GOT3 (cell line): Measurements from ENCODE around the gene PTRHD1.

Source experiments
- DNase-seq: peaks from one replicate; lab custom pipeline; 2025; ENCODE audit warnings: mixed read lengths; lab: John Stamatoyannopoulos, UW

The PTRHD1 gene

DNA sequence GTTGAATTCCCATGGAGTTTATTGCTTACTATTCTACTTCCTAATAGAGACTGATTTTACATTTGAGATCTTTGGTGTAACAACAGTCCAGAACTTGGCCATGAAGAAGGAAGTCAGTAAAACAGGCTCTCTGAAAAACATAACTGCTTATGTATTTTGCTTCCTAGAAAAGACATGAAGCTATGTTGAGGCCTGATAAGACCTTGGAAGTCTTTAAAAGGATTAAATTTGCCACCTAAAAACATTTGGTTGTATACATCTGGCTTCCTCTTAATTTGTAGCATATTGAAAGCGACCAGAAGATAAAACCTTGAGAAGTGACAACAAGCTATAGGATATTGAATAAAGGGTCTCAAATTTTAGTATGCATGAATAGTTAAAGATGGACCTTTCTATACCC is 36.4 kb downstream of the PTRHD1 start:
- no peak for DNase-seq

DNA sequence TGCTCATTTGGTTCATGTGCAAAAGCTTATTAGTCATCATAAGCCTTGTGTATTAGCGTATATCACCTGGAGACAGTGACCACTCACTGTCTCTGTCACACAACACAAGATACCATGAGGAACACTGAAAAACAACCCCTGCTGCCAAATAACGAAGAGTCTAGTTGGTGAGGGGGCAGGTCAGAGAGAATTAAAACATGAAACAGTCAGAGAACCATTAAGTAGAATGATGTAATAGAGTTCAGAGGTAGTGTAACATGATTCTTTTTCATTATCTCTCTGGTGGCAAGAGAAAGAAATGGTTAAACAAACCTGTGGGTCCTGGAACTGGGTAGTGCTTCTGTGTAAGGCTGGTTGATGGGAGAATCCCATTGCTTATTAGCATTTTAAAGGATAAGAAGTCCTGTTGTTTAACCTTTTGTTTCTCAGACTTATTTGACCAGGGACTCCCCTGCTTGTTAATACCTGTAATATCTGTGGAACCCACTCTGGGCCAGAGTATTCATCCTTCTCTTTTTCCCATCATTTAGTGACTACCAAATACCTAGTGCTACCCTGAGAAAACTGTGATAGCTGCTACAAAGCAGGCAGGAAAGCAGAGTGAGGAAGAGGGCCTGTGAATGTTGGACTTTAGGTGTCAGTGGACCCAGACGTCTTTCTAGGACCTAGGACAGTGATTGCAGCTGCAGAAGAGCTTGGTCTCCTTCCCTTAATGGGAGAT is 38.0 kb downstream of the PTRHD1 start:
- DNase-seq = no peak

DNA sequence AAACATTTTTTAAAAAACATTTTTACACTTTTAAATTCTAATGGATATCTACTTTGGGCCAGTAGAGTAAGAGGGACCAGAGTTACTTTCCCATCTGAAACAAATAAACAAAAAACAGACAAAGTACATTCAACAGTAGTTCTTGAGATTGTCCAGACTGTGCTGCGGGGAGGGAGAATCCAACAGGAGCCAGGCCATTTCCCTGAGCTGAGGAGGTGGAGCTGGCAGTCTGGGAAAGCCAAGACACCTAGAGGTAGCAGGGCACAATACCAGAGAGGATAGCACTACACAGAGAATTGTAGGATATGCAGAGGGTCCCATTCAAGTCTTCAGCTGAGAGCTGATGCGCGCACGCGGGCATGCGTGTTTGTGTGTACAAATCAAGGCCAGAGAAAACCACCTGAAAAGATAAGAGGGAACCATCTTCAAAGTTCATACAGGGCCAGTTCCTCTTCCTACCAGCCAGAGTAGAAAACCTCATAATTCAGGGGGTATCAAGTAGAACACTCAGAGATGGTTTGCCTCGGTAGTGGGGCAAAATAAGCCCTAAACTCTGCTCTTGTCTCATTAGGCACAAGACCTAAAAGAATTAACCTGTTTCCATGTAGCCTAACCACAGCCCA is 44.0 kb downstream of the PTRHD1 start:
- no peak for DNase-seq

DNA sequence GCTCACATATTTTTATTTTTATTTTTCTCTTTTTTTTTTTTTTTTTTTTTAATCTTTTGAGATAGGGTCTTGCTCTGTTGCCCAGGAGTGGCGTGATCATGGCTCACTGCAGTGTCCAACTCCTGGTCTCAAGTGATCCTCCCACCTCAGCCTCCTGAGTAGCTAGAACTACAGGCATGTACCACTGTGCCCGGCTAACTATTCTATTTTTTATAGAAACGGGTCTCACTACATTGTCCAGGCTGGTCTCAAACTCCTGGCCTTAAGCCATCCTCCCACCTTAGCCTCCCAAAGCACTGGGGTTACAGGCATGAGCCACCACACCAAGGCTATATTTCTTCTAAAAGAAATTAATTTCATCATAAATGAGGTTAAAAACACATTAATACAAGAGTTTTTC is 45.9 kb downstream of the PTRHD1 start:
- DNase-seq = no peak

DNA sequence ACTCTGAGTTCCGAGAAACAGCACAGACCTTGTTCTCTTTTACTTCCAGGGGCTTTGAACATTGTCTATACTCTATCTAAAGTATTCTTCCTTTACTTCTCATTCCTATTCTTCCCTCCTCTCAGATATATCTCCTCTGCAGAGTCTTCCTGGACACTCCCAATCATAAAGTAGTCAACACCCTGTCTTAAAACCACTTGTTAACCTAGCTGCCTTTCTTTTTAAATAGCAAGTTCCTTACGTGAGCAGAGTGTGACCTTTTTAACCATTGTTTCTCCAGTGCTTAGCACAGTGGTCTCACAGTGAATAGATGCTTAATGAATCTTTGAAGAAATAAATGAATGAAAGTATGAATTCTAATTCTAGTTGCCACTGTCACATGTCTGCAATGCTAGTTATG is 47.4 kb downstream of the PTRHD1 start:
- no peak for DNase-seq

DNA sequence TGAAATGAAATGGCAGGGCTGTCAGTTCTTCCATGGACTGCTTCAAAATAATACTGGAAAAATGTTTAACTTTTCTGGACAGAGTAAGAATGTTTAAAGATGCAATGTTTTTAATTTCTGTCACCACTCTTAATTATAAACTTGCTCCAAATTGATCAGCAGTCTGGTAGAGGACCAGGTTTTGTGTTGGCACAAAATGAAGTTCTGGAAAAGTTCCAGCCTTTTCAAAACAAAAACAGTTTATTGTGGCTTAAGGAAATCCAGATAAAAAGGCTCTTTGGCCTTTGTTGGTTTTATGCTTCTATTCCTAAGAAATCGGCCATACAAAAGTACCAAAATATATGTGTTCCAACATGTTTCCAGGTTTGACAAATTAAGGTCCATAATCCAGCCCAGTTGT is 48.8 kb downstream of the PTRHD1 start:
- no peak for DNase-seq

DNA sequence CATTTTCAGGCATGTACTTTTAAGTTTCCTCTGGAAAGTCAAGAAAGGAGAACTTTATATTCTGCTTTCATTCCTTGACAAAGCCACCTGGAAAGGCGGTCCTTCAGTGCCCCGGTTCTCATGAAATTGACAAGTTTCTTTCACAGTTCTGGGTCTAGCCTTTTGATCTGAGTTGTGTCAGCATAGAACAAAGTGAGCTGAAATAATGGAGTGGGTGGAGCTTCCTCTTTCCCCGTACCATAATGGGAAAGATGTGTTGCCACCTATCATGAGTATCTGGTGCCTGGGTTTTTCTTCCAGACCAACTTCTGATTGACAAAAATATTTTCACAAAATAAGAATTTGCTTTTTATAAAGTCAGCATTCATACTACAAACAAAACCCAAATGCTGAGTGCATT is 49.3 kb downstream of the PTRHD1 start:
- no peak for DNase-seq

DNA sequence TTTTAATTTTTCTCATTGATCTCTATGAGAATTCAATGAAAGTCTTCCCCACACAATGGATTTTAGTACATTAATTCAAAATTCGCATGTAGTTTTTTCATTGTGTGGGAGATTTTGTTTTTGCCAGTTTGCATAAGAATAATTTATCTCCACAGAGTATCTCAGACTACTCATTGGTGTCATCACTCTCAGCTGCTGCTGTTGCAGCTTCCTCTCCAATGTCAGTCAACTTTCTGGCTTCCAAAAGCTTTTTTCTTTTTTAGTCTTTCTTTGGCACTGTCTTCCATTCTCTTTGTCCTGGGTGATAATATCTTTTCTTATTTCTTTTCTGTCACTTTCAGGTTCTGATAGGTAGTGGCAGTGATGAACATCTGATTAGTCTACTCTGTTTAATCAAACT is 50.5 kb downstream of the PTRHD1 start:
- DNase-seq = no peak

DNA sequence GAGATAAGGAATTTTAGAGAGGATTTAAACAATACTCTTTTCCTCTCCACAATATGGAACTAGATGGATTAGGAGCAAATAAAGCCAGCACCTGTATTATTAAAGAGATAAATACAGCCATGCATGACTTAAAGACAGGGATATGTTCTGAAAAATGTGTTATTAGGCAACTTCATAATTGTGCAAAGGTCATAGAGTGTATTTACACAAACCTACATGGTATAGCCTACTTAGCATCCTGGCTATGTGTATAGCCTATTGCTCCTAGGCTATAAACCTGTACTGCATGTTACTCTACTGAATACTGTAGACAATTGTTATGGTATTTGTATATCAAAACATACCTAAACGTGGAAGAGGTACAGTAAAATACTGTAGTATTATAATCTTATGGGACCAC is 53.0 kb downstream of the PTRHD1 start:
- DNase-seq = no peak
